ENCODE measurements around the gene PPM1B.
"Not testable (repeated sequence)": the region's sequence is repeated elsewhere in the genome, so short reads cannot be mapped to it uniquely, and the experiment has no call there.

Gene PPM1B

GRCh38 chr2:44155666-44156446 is 12.8 kb upstream of the PPM1B start:
- no peak for DNase-seq (ENCODE audit: insufficient read length, low spot score)
- FAIRE-seq: no peak

- no peak for DNase-seq (ENCODE audit: insufficient read length, low spot score)
- FAIRE-seq: no peak
These were observed 4.9 kb upstream of the PPM1B start for GRCh38 chr2:44163777-44164176.

- FAIRE-seq (no peak), DNase-seq (ENCODE audit: insufficient read length, low spot score) (no peak)
These were observed 4.1 kb upstream of the PPM1B start for GRCh38 chr2:44164617-44165016.

GRCh38 chr2:44166096-44166495 is 2.6 kb upstream of the PPM1B start:
- DNase-seq (ENCODE audit: insufficient read length, low spot score) (no peak), FAIRE-seq (no peak)

- DNase-seq (ENCODE audit: insufficient read length, low spot score) (no peak), FAIRE-seq (no peak)
These were observed 1.3 kb upstream of the PPM1B start for GRCh38 chr2:44167311-44167907.

GRCh38 chr2:44167908-44168680 is 581 bp upstream of the PPM1B start:
- FAIRE-seq (peak; percentile 99), DNase-seq (ENCODE audit: insufficient read length, low spot score) (peak; percentile 96)

- peak; percentile 92 for FAIRE-seq
- DNase-seq (ENCODE audit: insufficient read length, low spot score): no peak
These were observed 652 bp downstream of the PPM1B start for GRCh38 chr2:44169155-44169898.

GRCh38 chr2:44170311-44170717 is 1.6 kb downstream of the PPM1B start:
- DNase-seq (ENCODE audit: insufficient read length, low spot score): no peak
- peak; percentile 35 for FAIRE-seq

- DNase-seq (ENCODE audit: insufficient read length, low spot score) (no peak), FAIRE-seq (no peak)
These were observed 2.3 kb downstream of the PPM1B start for GRCh38 chr2:44171018-44171417.

- not testable (repeated sequence) for DNase-seq (ENCODE audit: insufficient read length, low spot score); FAIRE-seq
These were observed 2.8 kb downstream of the PPM1B start for GRCh38 chr2:44171442-44171841.

GRCh38 chr2:44172576-44172975 is 3.9 kb downstream of the PPM1B start:
- FAIRE-seq (no peak), DNase-seq (ENCODE audit: insufficient read length, low spot score) (no peak)

- no peak for DNase-seq (ENCODE audit: insufficient read length, low spot score)
- FAIRE-seq: no peak
These were observed 10.3 kb downstream of the PPM1B start for GRCh38 chr2:44178950-44179349.

GRCh38 chr2:44181648-44182047 is 13.0 kb downstream of the PPM1B start:
- DNase-seq (ENCODE audit: insufficient read length, low spot score): no peak
- no peak for FAIRE-seq

GRCh38 chr2:44184106-44184505 is 15.4 kb downstream of the PPM1B start:
- peak; percentile 35 for FAIRE-seq
- no peak for DNase-seq (ENCODE audit: insufficient read length, low spot score)

- FAIRE-seq (peak; percentile 8), DNase-seq (ENCODE audit: insufficient read length, low spot score) (no peak)
These were observed 18.1 kb downstream of the PPM1B start for GRCh38 chr2:44186810-44187209.

- FAIRE-seq: no peak
- no peak for DNase-seq (ENCODE audit: insufficient read length, low spot score)
These were observed 18.6 kb downstream of the PPM1B start for GRCh38 chr2:44187251-44187650.

- FAIRE-seq (no peak), DNase-seq (ENCODE audit: insufficient read length, low spot score) (no peak)
These were observed 20.0 kb downstream of the PPM1B start for GRCh38 chr2:44188696-44189095.

GRCh38 chr2:44189104-44189503 is 20.4 kb downstream of the PPM1B start:
- DNase-seq (ENCODE audit: insufficient read length, low spot score): no peak
- FAIRE-seq: peak; percentile 44

GRCh38 chr2:44190526-44190925 is 21.9 kb downstream of the PPM1B start:
- DNase-seq (ENCODE audit: insufficient read length, low spot score): no peak
- peak; percentile 11 for FAIRE-seq

- DNase-seq (ENCODE audit: insufficient read length, low spot score): peak; percentile 29
These were observed 23.1 kb downstream of the PPM1B start for GRCh38 chr2:44191739-44192138.

GRCh38 chr2:44192646-44193045 is 24.0 kb downstream of the PPM1B start:
- FAIRE-seq (no peak), DNase-seq (ENCODE audit: insufficient read length, low spot score) (no peak)

More at GRCh38 chr2:44191739-44192138, 23.1 kb downstream of the PPM1B start:
- peak; percentile 94 for FAIRE-seq

All from GM19239 (cell line).